ENCODE results near the gene NEK4.
A peak's percentile ranks its signal among the peaks of the same experiment; 100 is the strongest.

NEK4 gene

DNA sequence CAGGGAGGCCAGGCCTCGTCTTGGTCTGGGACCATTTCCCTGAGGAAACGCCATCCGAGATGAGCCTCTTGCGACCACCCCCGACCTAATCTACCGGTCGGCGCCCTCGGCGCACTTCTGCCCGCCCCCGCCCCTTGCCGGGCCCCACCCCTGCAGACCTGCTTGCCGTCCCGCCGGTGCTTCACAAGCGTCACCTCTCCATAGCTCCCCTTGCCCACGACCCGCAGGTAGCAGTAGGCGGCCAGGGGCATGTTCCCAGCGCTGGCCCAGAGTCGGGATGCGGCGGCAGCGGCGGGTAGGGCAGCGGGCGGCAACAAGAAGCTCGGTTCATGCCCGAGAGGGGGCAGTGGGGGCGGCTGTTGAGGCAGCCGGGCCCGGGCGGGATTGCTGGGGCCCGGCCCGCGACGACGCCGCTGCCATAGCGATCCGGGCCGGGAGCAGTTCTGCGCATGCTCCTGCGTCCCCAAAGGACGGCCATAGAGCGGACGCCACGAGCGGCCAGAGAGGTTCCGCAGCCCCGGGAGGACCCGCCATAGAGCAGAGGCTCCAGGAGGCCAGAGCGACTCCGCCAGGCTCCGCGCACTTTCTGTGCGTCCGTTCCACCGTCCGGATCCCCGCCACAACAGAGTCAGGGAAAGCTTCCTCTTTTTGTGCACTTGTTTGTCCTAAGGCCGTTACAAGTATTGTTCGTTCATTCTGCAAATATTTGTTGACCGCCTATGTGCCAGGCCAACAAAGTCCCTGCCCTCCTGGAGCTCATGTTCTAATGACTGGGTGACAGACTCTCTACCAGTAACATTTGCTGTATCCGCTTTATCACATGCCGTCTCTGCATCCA is at the start of gene NEK4 (continued):
- TF ChIP-seq, protein P1, sequence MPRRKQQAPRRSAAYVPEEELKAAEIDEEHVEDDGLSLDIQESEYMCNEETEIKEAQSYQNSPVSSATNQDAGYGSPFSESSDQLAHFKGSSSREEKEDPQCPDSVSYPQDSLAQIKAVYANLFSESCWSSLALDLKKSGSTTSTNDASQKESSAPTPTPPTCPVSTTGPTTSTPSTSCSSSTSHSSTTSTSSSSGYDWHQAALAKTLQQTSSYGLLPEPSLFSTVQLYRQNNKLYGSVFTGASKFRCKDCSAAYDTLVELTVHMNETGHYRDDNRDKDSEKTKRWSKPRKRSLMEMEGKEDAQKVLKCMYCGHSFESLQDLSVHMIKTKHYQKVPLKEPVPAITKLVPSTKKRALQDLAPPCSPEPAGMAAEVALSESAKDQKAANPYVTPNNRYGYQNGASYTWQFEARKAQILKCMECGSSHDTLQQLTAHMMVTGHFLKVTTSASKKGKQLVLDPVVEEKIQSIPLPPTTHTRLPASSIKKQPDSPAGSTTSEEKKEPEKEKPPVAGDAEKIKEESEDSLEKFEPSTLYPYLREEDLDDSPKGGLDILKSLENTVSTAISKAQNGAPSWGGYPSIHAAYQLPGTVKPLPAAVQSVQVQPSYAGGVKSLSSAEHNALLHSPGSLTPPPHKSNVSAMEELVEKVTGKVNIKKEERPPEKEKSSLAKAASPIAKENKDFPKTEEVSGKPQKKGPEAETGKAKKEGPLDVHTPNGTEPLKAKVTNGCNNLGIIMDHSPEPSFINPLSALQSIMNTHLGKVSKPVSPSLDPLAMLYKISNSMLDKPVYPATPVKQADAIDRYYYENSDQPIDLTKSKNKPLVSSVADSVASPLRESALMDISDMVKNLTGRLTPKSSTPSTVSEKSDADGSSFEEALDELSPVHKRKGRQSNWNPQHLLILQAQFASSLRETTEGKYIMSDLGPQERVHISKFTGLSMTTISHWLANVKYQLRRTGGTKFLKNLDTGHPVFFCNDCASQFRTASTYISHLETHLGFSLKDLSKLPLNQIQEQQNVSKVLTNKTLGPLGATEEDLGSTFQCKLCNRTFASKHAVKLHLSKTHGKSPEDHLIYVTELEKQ (tag by site-specific recombination; IDR thresholded peaks at IDR 0.05; ENCODE audit: borderline replicate concordance), result peak; percentile 4; the same call in 1 of the 2 replicates
- TF ChIP-seq KLF16 (tag by site-specific recombination; IDR thresholded peaks at IDR 0.05) (0 out of 2 replicates have a peak, but pooled peaks have one; percentile 15), ZNF664 (tag by site-specific recombination; IDR thresholded peaks at IDR 0.05) (no peak), ZNF555 (tag by site-specific recombination; conservative IDR thresholded peaks at IDR 0.05) (no peak), MEIS1 (CRISPR knock-in tag; IDR thresholded peaks at IDR 0.05; ENCODE audit: borderline replicate concordance) (no peak), ZNF600 (tag by site-specific recombination; IDR thresholded peaks at IDR 0.05) (peak; percentile 89), ZNF571 (tag by site-specific recombination; IDR thresholded peaks at IDR 0.05) (no peak), ZNF37A (tag by site-specific recombination; IDR thresholded peaks at IDR 0.05) (no peak), GLIS1 (tag by site-specific recombination; IDR thresholded peaks at IDR 0.05) (peak; percentile 52), ZNF121 (tag by site-specific recombination; IDR thresholded peaks at IDR 0.05) (no peak), ZIC2 (tag by site-specific recombination; IDR thresholded peaks at IDR 0.05) (no peak), ZNF223 (tag by site-specific recombination; IDR thresholded peaks at IDR 0.05) (no peak), ZNF629 (tag by site-specific recombination; IDR thresholded peaks at IDR 0.05) (no peak), ZFHX2 (tag by site-specific recombination; conservative IDR thresholded peaks at IDR 0.05) (peak; percentile 59; the same call in 1 of the 2 replicates), PRDM1 (tag by site-specific recombination; IDR thresholded peaks at IDR 0.05) (no peak), ZNF610 (tag by site-specific recombination; IDR thresholded peaks at IDR 0.05; ENCODE audit: borderline replicate concordance) (0 out of 2 replicates have a peak, but pooled peaks have one; percentile 39), YY1 (tag by site-specific recombination; IDR thresholded peaks at IDR 0.05) (peak; percentile 52; the same call in 1 of the 2 replicates), ZNF366 (tag by site-specific recombination; conservative IDR thresholded peaks at IDR 0.05) (no peak), KLF10 (tag by site-specific recombination; IDR thresholded peaks at IDR 0.05) (no peak), ZNF624 (tag by site-specific recombination; IDR thresholded peaks at IDR 0.05) (no peak), SP7 (tag by site-specific recombination; IDR thresholded peaks at IDR 0.05) (peak; percentile 51; the same call in 1 of the 2 replicates)
- TF ChIP-seq, protein P2, sequence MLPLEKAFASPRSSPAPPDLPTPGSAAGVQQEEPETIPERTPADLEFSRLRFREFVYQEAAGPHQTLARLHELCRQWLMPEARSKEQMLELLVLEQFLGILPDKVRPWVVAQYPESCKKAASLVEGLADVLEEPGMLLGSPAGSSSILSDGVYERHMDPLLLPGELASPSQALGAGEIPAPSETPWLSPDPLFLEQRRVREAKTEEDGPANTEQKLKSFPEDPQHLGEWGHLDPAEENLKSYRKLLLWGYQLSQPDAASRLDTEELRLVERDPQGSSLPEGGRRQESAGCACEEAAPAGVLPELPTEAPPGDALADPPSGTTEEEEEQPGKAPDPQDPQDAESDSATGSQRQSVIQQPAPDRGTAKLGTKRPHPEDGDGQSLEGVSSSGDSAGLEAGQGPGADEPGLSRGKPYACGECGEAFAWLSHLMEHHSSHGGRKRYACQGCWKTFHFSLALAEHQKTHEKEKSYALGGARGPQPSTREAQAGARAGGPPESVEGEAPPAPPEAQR (tag by site-specific recombination; IDR thresholded peaks at IDR 0.05), result no peak
- TF ChIP-seq, protein P3, sequence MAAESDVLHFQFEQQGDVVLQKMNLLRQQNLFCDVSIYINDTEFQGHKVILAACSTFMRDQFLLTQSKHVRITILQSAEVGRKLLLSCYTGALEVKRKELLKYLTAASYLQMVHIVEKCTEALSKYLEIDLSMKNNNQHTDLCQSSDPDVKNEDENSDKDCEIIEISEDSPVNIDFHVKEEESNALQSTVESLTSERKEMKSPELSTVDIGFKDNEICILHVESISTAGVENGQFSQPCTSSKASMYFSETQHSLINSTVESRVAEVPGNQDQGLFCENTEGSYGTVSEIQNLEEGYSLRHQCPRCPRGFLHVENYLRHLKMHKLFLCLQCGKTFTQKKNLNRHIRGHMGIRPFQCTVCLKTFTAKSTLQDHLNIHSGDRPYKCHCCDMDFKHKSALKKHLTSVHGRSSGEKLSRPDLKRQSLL (tag by site-specific recombination; IDR thresholded peaks at IDR 0.05), result peak; percentile 53; the same call in 1 of the 2 replicates
- TF ChIP-seq, protein P4, sequence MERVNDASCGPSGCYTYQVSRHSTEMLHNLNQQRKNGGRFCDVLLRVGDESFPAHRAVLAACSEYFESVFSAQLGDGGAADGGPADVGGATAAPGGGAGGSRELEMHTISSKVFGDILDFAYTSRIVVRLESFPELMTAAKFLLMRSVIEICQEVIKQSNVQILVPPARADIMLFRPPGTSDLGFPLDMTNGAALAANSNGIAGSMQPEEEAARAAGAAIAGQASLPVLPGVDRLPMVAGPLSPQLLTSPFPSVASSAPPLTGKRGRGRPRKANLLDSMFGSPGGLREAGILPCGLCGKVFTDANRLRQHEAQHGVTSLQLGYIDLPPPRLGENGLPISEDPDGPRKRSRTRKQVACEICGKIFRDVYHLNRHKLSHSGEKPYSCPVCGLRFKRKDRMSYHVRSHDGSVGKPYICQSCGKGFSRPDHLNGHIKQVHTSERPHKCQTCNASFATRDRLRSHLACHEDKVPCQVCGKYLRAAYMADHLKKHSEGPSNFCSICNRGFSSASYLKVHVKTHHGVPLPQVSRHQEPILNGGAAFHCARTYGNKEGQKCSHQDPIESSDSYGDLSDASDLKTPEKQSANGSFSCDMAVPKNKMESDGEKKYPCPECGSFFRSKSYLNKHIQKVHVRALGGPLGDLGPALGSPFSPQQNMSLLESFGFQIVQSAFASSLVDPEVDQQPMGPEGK (tag by site-specific recombination; IDR thresholded peaks at IDR 0.05), result peak; percentile 73
- TF ChIP-seq, protein P5, sequence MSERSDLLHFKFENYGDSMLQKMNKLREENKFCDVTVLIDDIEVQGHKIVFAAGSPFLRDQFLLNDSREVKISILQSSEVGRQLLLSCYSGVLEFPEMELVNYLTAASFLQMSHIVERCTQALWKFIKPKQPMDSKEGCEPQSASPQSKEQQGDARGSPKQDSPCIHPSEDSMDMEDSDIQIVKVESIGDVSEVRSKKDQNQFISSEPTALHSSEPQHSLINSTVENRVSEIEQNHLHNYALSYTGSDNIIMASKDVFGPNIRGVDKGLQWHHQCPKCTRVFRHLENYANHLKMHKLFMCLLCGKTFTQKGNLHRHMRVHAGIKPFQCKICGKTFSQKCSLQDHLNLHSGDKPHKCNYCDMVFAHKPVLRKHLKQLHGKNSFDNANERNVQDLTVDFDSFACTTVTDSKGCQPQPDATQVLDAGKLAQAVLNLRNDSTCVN (tag by site-specific recombination; optimal IDR thresholded peaks at IDR 0.05), result peak; percentile 62
- TF ChIP-seq, protein P6, sequence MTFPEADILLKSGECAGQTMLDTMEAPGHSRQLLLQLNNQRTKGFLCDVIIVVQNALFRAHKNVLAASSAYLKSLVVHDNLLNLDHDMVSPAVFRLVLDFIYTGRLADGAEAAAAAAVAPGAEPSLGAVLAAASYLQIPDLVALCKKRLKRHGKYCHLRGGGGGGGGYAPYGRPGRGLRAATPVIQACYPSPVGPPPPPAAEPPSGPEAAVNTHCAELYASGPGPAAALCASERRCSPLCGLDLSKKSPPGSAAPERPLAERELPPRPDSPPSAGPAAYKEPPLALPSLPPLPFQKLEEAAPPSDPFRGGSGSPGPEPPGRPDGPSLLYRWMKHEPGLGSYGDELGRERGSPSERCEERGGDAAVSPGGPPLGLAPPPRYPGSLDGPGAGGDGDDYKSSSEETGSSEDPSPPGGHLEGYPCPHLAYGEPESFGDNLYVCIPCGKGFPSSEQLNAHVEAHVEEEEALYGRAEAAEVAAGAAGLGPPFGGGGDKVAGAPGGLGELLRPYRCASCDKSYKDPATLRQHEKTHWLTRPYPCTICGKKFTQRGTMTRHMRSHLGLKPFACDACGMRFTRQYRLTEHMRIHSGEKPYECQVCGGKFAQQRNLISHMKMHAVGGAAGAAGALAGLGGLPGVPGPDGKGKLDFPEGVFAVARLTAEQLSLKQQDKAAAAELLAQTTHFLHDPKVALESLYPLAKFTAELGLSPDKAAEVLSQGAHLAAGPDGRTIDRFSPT (tag by site-specific recombination; IDR thresholded peaks at IDR 0.05), result no peak
